ENCODE measurements around the gene USPL1. TPM values are rescaled to one million over a fixed set of nuclear protein-coding genes. Genes with fewer than 3 reads are reported as not detected.

The USPL1 gene
- total RNA-seq, 1 donor: 21.2 TPM

- no peak for DNase-seq (ENCODE audit: low read depth)
- no peak overlapping the region for H3K4me3 ChIP-seq (ENCODE audit: low read depth, low read length)
- no peak for TF ChIP-seq CTCF (IDR thresholded peaks at IDR 0.05; ENCODE audit: insufficient read depth, low read depth, low read length)
Observed at GRCh38 chr13:30610311-30610710, 7.4 kb upstream of the USPL1 start.

- DNase-seq (ENCODE audit: low read depth): no peak
- TF ChIP-seq CTCF (IDR thresholded peaks at IDR 0.05; ENCODE audit: insufficient read depth, low read depth, low read length): no peak
- peak overlapping the region; percentile 85 for H3K4me3 ChIP-seq (ENCODE audit: low read depth, low read length)
Observed at GRCh38 chr13:30615481-30615865, 2.2 kb upstream of the USPL1 start.

GRCh38 chr13:30615866-30616541 is 1.7 kb upstream of the USPL1 start:
- peak overlapping the region; percentile 85 for H3K4me3 ChIP-seq (ENCODE audit: low read depth, low read length)
- TF ChIP-seq CTCF (IDR thresholded peaks at IDR 0.05; ENCODE audit: insufficient read depth, low read depth, low read length): no peak
- DNase-seq (ENCODE audit: low read depth): peak; percentile 70

- H3K4me3 ChIP-seq (ENCODE audit: low read depth, low read length): peak overlapping the region; percentile 85
- no peak for TF ChIP-seq CTCF (IDR thresholded peaks at IDR 0.05; ENCODE audit: insufficient read depth, low read depth, low read length)
- peak; percentile 97 for DNase-seq (ENCODE audit: low read depth)
Observed at GRCh38 chr13:30616927-30617314, 799 bp upstream of the USPL1 start.

- peak overlapping the region; percentile 85 for H3K4me3 ChIP-seq (ENCODE audit: low read depth, low read length)
- TF ChIP-seq CTCF (IDR thresholded peaks at IDR 0.05; ENCODE audit: insufficient read depth, low read depth, low read length): no peak
- DNase-seq (ENCODE audit: low read depth): no peak
Observed at GRCh38 chr13:30618186-30618929, 638 bp downstream of the USPL1 start.

- TF ChIP-seq CTCF (IDR thresholded peaks at IDR 0.05; ENCODE audit: insufficient read depth, low read depth, low read length): no peak
- no peak for DNase-seq (ENCODE audit: low read depth)
- peak overlapping the region; percentile 85 for H3K4me3 ChIP-seq (ENCODE audit: low read depth, low read length)
Observed at GRCh38 chr13:30618930-30619279, 1.2 kb downstream of the USPL1 start.
